ENCODE data around the gene TNIP2. TPM values are rescaled to one million over a fixed set of nuclear protein-coding genes. Genes with fewer than 3 reads are reported as not detected.
A peak's percentile ranks its signal among the peaks of the same experiment; 100 is the strongest.
"Not testable (repeated sequence)": the region's sequence is repeated elsewhere in the genome, so short reads cannot be mapped to it uniquely, and the experiment has no call there.

TNIP2 gene
- total RNA-seq, 4 donors from 2014 or later, result 135 to 255 (median 145) TPM

- Histone ChIP-seq H3K27ac (no peak overlapping the region), H3K4me1 (peaks cover 0 to 8% (median 3%) of the 10 kb centered on the region in 4 donors), H3K9me3 (no peaks in the 10 kb centered on the region), H3K36me3 (no peaks in the 10 kb centered on the region), H3K4me3 (no peak overlapping the region), H3K27me3 (no peaks in the 10 kb centered on the region)
- DNase-seq, result peak in 1 of 3 donors; percentile 10
- TF ChIP-seq POLR2A (IDR thresholded peaks at IDR 0.05), result no peak
- TF ChIP-seq, protein P1, sequence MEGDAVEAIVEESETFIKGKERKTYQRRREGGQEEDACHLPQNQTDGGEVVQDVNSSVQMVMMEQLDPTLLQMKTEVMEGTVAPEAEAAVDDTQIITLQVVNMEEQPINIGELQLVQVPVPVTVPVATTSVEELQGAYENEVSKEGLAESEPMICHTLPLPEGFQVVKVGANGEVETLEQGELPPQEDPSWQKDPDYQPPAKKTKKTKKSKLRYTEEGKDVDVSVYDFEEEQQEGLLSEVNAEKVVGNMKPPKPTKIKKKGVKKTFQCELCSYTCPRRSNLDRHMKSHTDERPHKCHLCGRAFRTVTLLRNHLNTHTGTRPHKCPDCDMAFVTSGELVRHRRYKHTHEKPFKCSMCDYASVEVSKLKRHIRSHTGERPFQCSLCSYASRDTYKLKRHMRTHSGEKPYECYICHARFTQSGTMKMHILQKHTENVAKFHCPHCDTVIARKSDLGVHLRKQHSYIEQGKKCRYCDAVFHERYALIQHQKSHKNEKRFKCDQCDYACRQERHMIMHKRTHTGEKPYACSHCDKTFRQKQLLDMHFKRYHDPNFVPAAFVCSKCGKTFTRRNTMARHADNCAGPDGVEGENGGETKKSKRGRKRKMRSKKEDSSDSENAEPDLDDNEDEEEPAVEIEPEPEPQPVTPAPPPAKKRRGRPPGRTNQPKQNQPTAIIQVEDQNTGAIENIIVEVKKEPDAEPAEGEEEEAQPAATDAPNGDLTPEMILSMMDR (IDR thresholded peaks at IDR 0.05), result no peak
Measured at GRCh38 chr4:2768124-2768523, 12.0 kb upstream of the TNIP2 start.

GRCh38 chr4:2767705-2768074 is 11.6 kb upstream of the TNIP2 start:
- DNase-seq, result no peak

GRCh38 chr4:2767046-2767704 is 11.0 kb upstream of the TNIP2 start:
- H3K36me3 ChIP-seq, result no peaks in the 10 kb centered on the region
- no peaks in the 10 kb centered on the region for H3K27me3 ChIP-seq
- no peak overlapping the region for H3K4me3 ChIP-seq
- no peak overlapping the region for H3K27ac ChIP-seq
- peak in 1 of 3 donors; percentile 28 for DNase-seq
- H3K9me3 ChIP-seq, result no peaks in the 10 kb centered on the region
- H3K4me1 ChIP-seq, result peaks cover 0 to 8% (median 3%) of the 10 kb centered on the region in 4 donors
- no peak for TF ChIP-seq POLR2A (IDR thresholded peaks at IDR 0.05)
- TF ChIP-seq, protein P1 (IDR thresholded peaks at IDR 0.05), result no peak

More at GRCh38 chr4:2767705-2768074, 11.6 kb upstream of the TNIP2 start:
- Histone ChIP-seq H3K36me3 (no peaks in the 10 kb centered on the region), H3K4me1 (peaks cover 0 to 8% (median 3%) of the 10 kb centered on the region in 4 donors), H3K27ac (no peak overlapping the region), H3K27me3 (no peaks in the 10 kb centered on the region), H3K4me3 (no peak overlapping the region), H3K9me3 (no peaks in the 10 kb centered on the region)
- TF ChIP-seq, protein P1 (IDR thresholded peaks at IDR 0.05), result no peak
- no peak for TF ChIP-seq POLR2A (IDR thresholded peaks at IDR 0.05)

GRCh38 chr4:2765832-2766526 is 9.8 kb upstream of the TNIP2 start:
- no peaks in the 10 kb centered on the region for H3K27me3 ChIP-seq
- no peak overlapping the region for H3K27ac ChIP-seq
- H3K9me3 ChIP-seq, result no peaks in the 10 kb centered on the region
- peaks cover 0 to 13% (median 3%) of the 10 kb centered on the region in 4 donors for H3K4me1 ChIP-seq
- no peak overlapping the region for H3K4me3 ChIP-seq
- no peak for TF ChIP-seq POLR2A (IDR thresholded peaks at IDR 0.05)
- TF ChIP-seq, protein P1 (IDR thresholded peaks at IDR 0.05), result no peak
- H3K36me3 ChIP-seq, result no peaks in the 10 kb centered on the region
- DNase-seq, result peak in 1 of 3 donors; percentile 24

GRCh38 chr4:2763511-2763967 is 7.4 kb upstream of the TNIP2 start:
- TF ChIP-seq, protein P1 (IDR thresholded peaks at IDR 0.05), result no peak
- TF ChIP-seq POLR2A (IDR thresholded peaks at IDR 0.05), result no peak
- Histone ChIP-seq H3K36me3 (no peaks in the 10 kb centered on the region), H3K9me3 (no peaks in the 10 kb centered on the region), H3K4me1 (peaks cover 0 to 28% (median 7%) of the 10 kb centered on the region in 4 donors), H3K27ac (peak overlapping the region; percentile 24 to 99 (median 54)), H3K27me3 (no peaks in the 10 kb centered on the region), H3K4me3 (peak overlapping the region; percentile 32 to 58 (median 49))
- DNase-seq, result peak in 1 of 3 donors; percentile 51

DNA sequence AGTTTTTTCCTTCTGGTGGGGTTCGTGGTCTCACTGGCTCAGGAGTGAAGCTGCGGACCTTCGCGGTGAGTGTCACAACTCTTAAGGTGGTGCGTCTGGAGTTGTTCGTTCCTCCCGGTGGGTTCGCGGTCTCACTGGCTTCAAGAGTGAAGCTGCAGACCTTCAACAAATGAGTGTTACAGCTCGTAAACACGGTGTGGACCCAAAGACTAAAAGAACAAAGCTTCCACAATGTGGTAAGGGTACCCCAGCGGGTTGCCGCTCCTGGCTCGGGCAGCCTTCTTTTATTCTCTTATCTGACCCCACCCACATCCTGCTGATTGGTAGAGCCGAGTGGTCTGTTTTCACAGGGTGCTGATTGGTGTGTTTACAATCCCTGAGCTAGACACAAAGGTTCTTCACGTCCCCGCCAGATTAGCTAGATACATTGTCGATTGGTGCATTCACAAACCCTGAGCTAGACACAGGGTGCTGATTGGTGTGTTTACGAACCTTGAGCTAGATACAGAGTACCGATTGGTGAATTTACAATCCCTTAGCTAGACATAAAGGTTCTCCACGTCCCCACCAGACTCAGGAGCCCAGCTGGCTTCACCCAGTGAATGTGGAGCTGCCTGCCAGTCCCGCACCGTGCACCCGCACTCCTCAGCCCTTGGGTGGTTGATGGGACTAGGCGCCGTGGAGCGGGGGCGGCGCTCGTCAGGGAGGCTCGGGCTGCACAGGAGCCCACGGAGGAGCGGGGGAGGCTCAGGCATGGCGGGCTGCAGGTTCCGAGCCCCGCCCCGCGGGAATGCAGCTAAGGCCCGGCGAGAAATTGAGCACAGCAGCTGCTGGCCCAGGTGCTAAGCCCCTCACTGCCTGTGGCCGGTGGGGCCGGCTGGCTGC is 6.6 kb upstream of the TNIP2 start:
- DNase-seq, result peak in 1 of 3 donors; percentile 49
- H3K4me3 ChIP-seq, result peak overlapping the region in 2 of 4 donors; percentile 34 to 42
- H3K27ac ChIP-seq, result peak overlapping the region in 3 of 4 donors; percentile 93 to 99 (median 99)
- H3K9me3 ChIP-seq, H3K27me3 ChIP-seq, H3K36me3 ChIP-seq: not testable (repeated sequence)
- H3K4me1 ChIP-seq, result peaks cover 0 to 28% (median 7%) of the 10 kb centered on the region in 4 donors

Data from Peyer's patch (tissue), 4 donors.